Epithelial cell of esophagus (primary cell): ENCODE results near the gene ZNF408.

Experiments used
- DNase-seq: peaks from one replicate; pipeline ENCODE4 v3.0.0; 2010; ENCODE audit warnings: low read depth
- H3K4me3 ChIP-seq: 2 replicates; pipeline ENCODE4 v1.5.1; 2011; ENCODE audit warnings: mild to moderate bottlenecking, low read length, control low read depth
- TF ChIP-seq, protein P1 (sequence below): IDR thresholded peaks from 2 replicates; pipeline ENCODE4 v1.5.1; 2011; ENCODE audit warnings: low read depth, mild to moderate bottlenecking, low read length, control low read depth, inconsistent platforms; ENCODE audit not compliant: insufficient read depth; ENCODE audit errors: missing control alignments

ZNF408 gene

DNA sequence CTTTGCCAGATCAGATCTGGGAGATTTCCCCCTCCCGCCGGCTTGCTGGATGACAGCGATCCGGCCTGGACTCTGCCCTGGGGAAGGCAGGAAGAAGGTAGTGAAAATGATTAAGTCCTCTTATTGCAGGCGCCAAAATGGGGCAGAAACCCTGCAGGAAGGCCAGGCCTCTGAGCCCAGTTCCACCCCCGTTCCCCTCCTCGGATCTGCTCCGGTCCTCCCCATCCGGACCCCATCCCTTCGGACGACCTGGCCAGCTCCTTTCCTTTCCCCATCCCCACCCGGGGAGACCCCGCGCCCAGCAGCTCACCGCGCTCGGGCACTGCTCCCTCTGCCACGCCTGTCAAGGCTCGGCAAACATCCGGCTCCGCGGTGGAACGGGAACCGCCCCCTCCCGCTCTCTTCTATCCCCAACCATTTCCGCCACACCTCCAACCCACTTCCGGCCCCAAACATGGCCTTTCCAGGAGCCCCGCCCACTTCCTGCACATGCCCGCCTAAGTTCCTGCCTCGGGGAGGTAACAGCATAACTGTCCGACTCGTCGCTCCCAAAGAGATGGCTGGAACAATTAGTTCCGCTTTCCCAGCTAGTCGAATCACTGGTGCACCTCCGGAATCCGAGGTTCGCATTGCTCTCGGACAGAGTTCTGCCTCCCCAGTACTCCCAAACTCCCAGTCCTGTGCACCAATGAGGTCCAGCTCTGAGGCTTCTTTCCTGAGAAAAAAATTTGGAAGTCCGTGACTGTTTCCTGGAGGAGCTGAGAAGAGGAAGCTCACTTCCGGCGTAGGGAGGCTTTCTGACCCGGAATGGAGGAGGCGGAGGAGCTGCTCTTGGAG is at the start of gene ZNF408, which contains the start of gene ARHGAP1:
Gene ZNF408 (plus strand): TSS at position 791 of the 837 bp plus-strand sequence. CDS start 17 bp downstream, at position 808.
Gene ARHGAP1 (minus strand): TSS at position 379 of the 837 bp plus-strand sequence. CDS start 4,512 bp downstream, outside the sequence.
- DNase-seq = peak; percentile 99
- TF ChIP-seq, protein P1, sequence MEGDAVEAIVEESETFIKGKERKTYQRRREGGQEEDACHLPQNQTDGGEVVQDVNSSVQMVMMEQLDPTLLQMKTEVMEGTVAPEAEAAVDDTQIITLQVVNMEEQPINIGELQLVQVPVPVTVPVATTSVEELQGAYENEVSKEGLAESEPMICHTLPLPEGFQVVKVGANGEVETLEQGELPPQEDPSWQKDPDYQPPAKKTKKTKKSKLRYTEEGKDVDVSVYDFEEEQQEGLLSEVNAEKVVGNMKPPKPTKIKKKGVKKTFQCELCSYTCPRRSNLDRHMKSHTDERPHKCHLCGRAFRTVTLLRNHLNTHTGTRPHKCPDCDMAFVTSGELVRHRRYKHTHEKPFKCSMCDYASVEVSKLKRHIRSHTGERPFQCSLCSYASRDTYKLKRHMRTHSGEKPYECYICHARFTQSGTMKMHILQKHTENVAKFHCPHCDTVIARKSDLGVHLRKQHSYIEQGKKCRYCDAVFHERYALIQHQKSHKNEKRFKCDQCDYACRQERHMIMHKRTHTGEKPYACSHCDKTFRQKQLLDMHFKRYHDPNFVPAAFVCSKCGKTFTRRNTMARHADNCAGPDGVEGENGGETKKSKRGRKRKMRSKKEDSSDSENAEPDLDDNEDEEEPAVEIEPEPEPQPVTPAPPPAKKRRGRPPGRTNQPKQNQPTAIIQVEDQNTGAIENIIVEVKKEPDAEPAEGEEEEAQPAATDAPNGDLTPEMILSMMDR = no peak
- peak within 1 kb of the TSS; percentile 99 for H3K4me3 ChIP-seq

DNA sequence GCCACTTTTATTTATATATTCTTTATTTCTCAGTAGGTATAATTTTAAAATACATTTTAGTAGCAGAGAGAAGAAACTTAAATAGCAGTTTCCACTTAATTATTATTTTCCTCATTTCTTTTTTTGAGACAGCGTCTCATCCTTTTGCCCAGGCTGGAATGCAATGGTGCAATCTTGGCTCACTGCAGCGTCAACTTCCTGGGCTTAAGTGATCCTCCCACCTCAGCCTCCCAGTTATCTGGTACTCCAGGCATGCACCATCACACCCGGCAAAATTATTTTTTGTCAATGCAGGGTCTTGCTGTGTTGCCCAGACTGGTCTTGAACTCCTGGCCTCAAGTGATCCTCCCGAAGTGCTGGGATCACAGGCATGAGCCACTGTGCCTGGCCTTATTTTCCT is 45.2 kb upstream of the ZNF408 start:
- DNase-seq = no peak
- TF ChIP-seq, protein P1 = no peak
- H3K4me3 ChIP-seq = no peak overlapping the region

DNA sequence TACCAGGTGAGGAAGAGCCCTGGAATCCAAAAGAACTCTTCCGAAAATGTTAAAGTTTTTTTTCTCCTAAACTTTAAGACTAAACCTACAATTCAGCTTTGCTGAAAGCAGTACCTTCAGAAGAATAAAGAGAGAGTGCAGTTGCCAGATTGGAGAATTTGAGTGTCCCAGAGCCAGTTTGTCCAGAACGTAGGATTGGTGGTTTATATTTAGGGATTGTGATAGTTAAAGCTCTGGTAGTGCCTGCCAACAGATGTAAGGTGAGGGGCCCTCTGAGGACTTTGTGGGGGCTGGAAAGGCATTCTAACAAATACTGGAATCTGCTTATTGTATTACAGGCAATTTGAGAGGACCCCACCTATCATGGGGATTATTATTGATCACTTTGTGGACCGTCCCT is 43.6 kb upstream of the ZNF408 start:
- DNase-seq = no peak
- H3K4me3 ChIP-seq = no peak overlapping the region
- TF ChIP-seq, protein P1 = no peak

DNA sequence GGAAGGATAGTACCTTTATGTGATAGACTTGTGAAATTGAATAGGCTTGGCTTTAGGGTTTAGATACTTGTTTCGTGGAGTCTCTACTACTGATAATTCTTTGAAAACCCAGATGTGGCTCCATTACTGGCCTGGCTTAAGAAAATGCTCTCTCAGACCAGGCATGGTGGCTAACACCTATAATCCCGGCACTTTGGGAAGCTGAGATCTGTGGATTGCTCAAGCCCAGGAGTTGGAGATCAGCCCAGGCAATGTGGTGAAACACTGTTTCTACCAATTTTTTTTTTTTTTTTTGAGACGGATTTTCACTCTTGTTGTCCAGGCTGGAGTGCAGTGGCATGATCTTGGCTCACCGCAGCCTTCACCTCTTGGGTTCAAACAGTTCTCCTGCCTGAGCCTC is 42.6 kb upstream of the ZNF408 start:
- TF ChIP-seq, protein P1 = no peak
- no peak for DNase-seq
- H3K4me3 ChIP-seq = no peak overlapping the region

DNA sequence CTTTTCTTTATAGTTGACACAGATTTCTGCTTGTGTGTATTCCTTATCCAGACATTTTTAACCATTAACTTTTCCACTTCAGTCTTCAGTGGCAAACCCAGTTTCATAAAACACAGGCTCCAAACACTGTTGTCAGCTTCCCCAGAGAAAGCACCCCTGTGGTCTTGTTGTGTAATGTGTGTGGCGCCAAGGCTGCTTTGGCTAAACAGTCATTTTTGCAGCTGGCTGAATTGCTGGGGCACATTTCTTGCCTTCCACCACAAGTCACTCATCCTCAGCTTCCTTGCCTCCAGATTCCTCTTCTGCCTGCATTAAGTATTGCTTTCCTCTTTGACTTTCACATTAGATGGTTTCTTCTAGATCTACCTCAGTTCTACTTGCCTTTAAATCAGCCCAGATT is 40.9 kb upstream of the ZNF408 start:
- no peak overlapping the region for H3K4me3 ChIP-seq
- no peak for DNase-seq
- TF ChIP-seq, protein P1 = no peak

DNA sequence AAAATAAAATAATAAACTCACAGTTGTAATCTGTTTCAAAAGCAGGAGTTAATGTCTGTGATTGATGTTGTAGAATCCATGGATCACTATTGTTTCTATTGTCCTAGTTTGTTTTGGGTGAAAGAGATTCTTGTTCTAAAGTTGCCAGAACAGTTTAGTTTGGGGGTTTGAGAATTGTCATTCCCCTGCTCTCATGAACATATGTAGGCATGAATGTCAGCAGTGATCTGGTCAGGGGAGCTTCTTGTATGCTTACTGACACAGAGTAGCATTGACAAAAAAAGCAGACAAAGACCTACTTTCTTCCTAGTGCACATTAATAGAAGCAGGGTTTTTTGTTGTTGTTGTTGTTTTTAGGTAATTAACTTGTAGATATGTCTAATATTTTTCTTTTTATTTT is 39.0 kb upstream of the ZNF408 start:
- no peak for DNase-seq
- TF ChIP-seq, protein P1 = no peak
- H3K4me3 ChIP-seq = no peak overlapping the region

DNA sequence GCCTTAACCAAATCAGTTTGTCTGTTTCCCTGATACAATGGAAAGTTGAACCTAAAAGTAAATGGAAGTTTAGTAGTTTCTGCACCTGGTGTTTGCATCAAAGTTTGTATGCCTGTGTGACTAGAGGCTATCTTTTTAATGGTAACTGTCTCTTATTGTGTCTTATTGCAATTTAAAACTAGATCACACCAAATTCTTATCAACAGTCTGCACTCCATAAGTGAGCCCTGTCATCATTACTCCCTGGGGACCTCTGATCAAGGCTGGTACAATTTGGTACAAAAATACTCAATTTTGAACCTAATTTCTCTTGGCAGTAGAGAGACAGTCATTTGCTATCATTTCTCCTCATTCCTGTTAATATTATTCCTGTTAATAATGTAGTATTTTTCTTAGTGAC is 38.5 kb upstream of the ZNF408 start:
- TF ChIP-seq, protein P1 = no peak
- DNase-seq = no peak
- no peak overlapping the region for H3K4me3 ChIP-seq
